ENCODE results near the gene GGPS1. TPM values are rescaled to one million over a fixed set of nuclear protein-coding genes. Genes with fewer than 3 reads are reported as not detected.

GGPS1 gene
- total and polyA plus RNA-seq, 2 of the 8 experiments (the other 6 are each of a cell fraction or from before 2014, with no cell fraction given): 20.9 to 43.6 TPM

DNA sequence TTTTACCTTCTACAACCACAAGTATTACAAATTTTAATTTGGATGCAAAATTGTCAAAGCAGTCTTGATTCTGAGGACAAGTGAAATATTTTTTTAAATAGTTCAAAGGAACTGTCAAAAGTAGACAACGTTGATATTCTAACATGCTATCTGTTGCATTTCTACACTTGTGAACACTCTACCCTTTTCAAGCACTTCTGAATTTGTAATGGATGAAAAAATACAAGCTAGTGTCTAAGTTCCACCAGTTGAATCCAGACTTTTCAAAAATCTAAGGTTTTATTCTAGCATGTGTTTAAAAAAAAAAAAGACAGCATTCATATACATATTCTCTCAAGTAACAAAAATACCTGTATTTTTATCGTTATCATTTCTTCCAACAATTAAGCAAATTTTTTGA lies 2.5 kb upstream of the GGPS1 start (continued):
- no peak for TF ChIP-seq CHD7 (IDR thresholded peaks at IDR 0.05; ENCODE audit: insufficient replicate concordance, low read length)
- TF ChIP-seq TAF1 (IDR thresholded peaks at IDR 0.05; ENCODE audit: low read depth, low read length): no peak

Data from H1 (cell line).